Left ventricle myocardium inferior (tissue), 1 donor: ENCODE data around the gene PLEKHA6. TPM values are rescaled to one million over a fixed set of nuclear protein-coding genes. Genes with fewer than 3 reads are reported as not detected.

Source experiments
- DNase-seq: peaks from one replicate; pipeline ENCODE4 v3.0.0-alpha.2; 2020
- H3K27ac ChIP-seq: fragments of 200-600 bp; replicated peaks from 2 replicates; pipeline ENCODE4 v1.8.0; 2021
- H3K27me3 ChIP-seq: fragments of 200-600 bp; 2 replicates; pipeline ENCODE4 v1.8.0; 2021; ENCODE audit warnings: low read depth
- H3K36me3 ChIP-seq: fragments of 200-600 bp; 2 replicates; pipeline ENCODE4 v1.8.0; 2021
- H3K4me1 ChIP-seq: fragments of 200-600 bp; 2 replicates; pipeline ENCODE4 v1.8.0; 2021
- H3K4me3 ChIP-seq: fragments of 200-600 bp; 2 replicates; pipeline ENCODE4 v1.8.0; 2021; ENCODE audit warnings: mild to moderate bottlenecking, moderate library complexity
- H3K9me3 ChIP-seq: fragments of 200-600 bp; replicated peaks from 2 replicates; pipeline ENCODE4 v1.8.0; 2021
- intact Hi-C: fragments of 100-400 bp; cut with micrococcal nuclease; formaldehyde crosslinking; loops from one replicate; pipeline ENCODE4 v1.11.0; 2022
- total RNA-seq: library from RNA; stranded (reverse); fragmentation: NEBNext Ultra II Directional; extraction: Animal tissue kit (Norgen Biotek cat#: 25700); gene quantifications from one replicate; pipeline ENCODE4 v1.2.1, GENCODE V29; 2021
- TF ChIP-seq, protein P1 (sequence below): fragments of 200-600 bp; IDR thresholded peaks from 2 replicates; pipeline ENCODE4 v1.8.0; 2021; ENCODE audit warnings: antibody characterized with exemption, mild to moderate bottlenecking, borderline replicate concordance
- donor health status: DM: no; HTN: yes; CAD: no; lungs with severe emphysema.

Gene PLEKHA6
- total RNA-seq, 1 donor from 2014 or later, result 28.8 TPM

- no peak for DNase-seq
- TF ChIP-seq, protein P1, sequence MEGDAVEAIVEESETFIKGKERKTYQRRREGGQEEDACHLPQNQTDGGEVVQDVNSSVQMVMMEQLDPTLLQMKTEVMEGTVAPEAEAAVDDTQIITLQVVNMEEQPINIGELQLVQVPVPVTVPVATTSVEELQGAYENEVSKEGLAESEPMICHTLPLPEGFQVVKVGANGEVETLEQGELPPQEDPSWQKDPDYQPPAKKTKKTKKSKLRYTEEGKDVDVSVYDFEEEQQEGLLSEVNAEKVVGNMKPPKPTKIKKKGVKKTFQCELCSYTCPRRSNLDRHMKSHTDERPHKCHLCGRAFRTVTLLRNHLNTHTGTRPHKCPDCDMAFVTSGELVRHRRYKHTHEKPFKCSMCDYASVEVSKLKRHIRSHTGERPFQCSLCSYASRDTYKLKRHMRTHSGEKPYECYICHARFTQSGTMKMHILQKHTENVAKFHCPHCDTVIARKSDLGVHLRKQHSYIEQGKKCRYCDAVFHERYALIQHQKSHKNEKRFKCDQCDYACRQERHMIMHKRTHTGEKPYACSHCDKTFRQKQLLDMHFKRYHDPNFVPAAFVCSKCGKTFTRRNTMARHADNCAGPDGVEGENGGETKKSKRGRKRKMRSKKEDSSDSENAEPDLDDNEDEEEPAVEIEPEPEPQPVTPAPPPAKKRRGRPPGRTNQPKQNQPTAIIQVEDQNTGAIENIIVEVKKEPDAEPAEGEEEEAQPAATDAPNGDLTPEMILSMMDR, result no peak
- intact Hi-C loops, result loop anchor here (2.0 to 5.0 kb wide), 2 partner anchors 43 to 156 kb away; no protein-coding TSS in a partner anchor
- Histone ChIP-seq H3K27ac (no peak overlapping the region), H3K4me1 (peaks cover 4% of the 10 kb centered on the region), H3K36me3 (no peaks in the 10 kb centered on the region), H3K27me3 (peaks cover 52% of the 10 kb centered on the region), H3K9me3 (no peaks in the 10 kb centered on the region), H3K4me3 (no peak overlapping the region)
These were observed 153.6 kb downstream of the PLEKHA6 start for GRCh38 chr1:204206121-204206520.

- no peak overlapping the region for H3K27ac ChIP-seq
- peaks cover 52% of the 10 kb centered on the region for H3K27me3 ChIP-seq
- H3K4me1 ChIP-seq, result peaks cover 4% of the 10 kb centered on the region
- H3K36me3 ChIP-seq, result no peaks in the 10 kb centered on the region
- intact Hi-C loops, result loop anchor here (5.0 kb wide), 1 partner anchor 157 kb away; no protein-coding TSS in a partner anchor
- no peak for DNase-seq
- H3K4me3 ChIP-seq, result no peak overlapping the region
- TF ChIP-seq, protein P1, result no peak
- H3K9me3 ChIP-seq, result no peaks in the 10 kb centered on the region
These were observed 154.2 kb downstream of the PLEKHA6 start for GRCh38 chr1:204205486-204205885.

DNA sequence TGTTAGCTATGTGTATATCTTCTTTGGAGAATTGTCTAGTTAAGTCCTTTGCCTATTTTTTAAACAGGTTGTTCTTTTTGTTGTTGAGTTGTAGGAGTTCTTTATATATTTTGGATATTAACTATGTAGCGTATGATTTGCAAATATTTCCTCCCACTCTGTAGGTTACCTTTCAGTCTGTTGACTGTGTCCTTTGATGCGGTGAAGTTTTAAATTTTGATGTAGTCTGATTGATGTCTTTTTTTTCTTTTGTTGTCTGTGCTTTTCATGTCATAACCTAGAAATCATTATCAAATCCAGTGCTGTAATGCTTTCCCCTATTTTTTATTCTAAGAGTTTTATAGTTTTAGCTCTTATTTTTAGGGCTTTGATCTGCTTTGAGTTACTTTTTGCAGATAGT lies 154.8 kb downstream of the PLEKHA6 start:
- intact Hi-C loops, result loop anchor here (5.0 kb wide), 1 partner anchor 157 kb away; no protein-coding TSS in a partner anchor
- TF ChIP-seq, protein P1, result no peak
- Histone ChIP-seq H3K36me3 (no peaks in the 10 kb centered on the region), H3K27ac (no peak overlapping the region), H3K4me3 (no peak overlapping the region), H3K27me3 (peaks cover 52% of the 10 kb centered on the region), H3K4me1 (peaks cover 5% of the 10 kb centered on the region), H3K9me3 (no peaks in the 10 kb centered on the region)
- DNase-seq, result no peak

DNA sequence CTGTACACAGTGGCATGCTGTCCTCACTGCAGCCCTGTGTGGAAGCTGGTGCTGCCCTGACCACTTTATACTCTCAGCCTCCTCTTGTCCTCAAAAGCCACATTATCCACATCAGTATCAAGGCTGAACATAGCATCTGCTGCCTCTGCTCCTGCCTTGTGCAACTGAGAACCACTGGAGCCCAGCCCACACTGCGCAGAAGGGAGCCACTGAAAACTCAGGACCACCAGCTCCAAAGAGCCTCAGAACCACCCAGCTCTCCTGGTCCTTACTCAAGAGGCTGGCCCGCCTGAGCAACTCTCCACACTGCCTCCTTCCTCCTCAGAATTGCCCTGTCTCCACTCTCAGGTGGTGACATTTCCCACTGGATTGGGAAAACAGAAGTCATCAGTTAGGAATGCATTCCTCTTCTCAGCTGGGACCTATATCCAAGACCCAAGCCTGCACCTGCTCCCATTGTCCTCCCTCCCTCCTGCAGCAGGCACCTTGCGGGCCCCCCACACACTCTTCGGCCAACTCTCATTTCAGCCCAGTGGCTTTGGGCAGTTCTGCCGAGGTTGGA lies 156.4 kb downstream of the PLEKHA6 start:
- TF ChIP-seq, protein P1, result no peak
- peaks cover 52% of the 10 kb centered on the region for H3K27me3 ChIP-seq
- intact Hi-C loops, result no loop called here
- H3K4me1 ChIP-seq, result peaks cover 21% of the 10 kb centered on the region
- no peak overlapping the region for H3K4me3 ChIP-seq
- no peaks in the 10 kb centered on the region for H3K36me3 ChIP-seq
- no peak for DNase-seq
- H3K27ac ChIP-seq, result no peak overlapping the region
- H3K9me3 ChIP-seq, result no peaks in the 10 kb centered on the region

DNA sequence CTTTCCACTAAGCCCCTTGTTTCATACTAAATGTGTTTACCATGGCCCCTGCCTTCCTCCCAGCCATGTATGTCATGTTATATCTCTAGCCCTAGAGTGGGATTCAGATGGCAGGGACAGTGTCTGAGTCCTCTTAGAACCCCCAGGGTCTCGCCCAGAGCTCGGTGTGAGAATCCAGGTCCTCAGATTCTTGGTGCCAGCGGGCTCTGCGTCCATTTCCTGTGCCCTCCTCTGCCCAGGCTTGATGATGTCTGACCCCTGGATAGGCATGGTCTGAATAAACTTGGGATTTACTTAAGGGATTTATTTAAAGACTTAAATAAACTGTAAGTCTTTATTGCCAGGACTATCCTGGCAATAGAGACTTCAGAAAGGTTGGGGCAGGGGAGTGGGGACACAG lies 157.2 kb downstream of the PLEKHA6 start:
- intact Hi-C loops, result no loop called here
- peaks cover 23% of the 10 kb centered on the region for H3K4me1 ChIP-seq
- H3K4me3 ChIP-seq, result no peak overlapping the region
- peaks cover 47% of the 10 kb centered on the region for H3K27me3 ChIP-seq
- no peaks in the 10 kb centered on the region for H3K9me3 ChIP-seq
- DNase-seq, result no peak
- no peak overlapping the region for H3K27ac ChIP-seq
- H3K36me3 ChIP-seq, result no peaks in the 10 kb centered on the region
- TF ChIP-seq, protein P1, result no peak
